Progenitor cell of endocrine pancreas (in vitro differentiated cells): ENCODE data around the gene ARSG. TPM values are rescaled to one million over a fixed set of nuclear protein-coding genes. Genes with fewer than 3 reads are reported as not detected.

ENCODE experiments used
- DNase-seq: peaks from one replicate; pipeline ENCODE4 v3.0.0; 2021; ENCODE audit warnings: low spot score; ENCODE audit not compliant: unreplicated experiment
- H3K27ac Mint-ChIP-seq: 2 replicates; pipeline ENCODE4 v1.8.0; 2021; ENCODE audit warnings: mild to moderate bottlenecking, moderate library complexity, mixed read lengths
- H3K27me3 Mint-ChIP-seq: 2 replicates; pipeline ENCODE4 v1.8.0; 2021; ENCODE audit warnings: mixed read lengths
- H3K36me3 Mint-ChIP-seq: 2 replicates; pipeline ENCODE4 v1.8.0; 2022; ENCODE audit warnings: mixed read lengths; ENCODE audit not compliant: insufficient read depth
- H3K4me1 Mint-ChIP-seq: 2 replicates; pipeline ENCODE4 v1.8.0; 2021; ENCODE audit warnings: low read depth, mixed read lengths
- H3K4me3 Mint-ChIP-seq: 2 replicates; pipeline ENCODE4 v1.8.0; 2021; ENCODE audit warnings: low read depth, mild to moderate bottlenecking, moderate library complexity, mixed read lengths
- H3K9me3 Mint-ChIP-seq: 2 replicates; pipeline ENCODE4 v1.8.0; 2021; ENCODE audit warnings: low read depth, mixed read lengths
- total RNA-seq: library from RNA; stranded (reverse); gene quantifications from 2 replicates; pipeline ENCODE4 v1.2.1, GENCODE V29; 2021
- TF ChIP-seq, protein P1 (sequence below): fragments of 200-600 bp; sonication (generic); IDR thresholded peaks from one replicate; pipeline ENCODE4 v1.5.0; 2021; ENCODE audit warnings: antibody characterized with exemption, mild to moderate bottlenecking; ENCODE audit not compliant: unreplicated experiment

The ARSG gene
- total RNA-seq, 1 donor from 2014 or later, result 2.6 TPM

DNA sequence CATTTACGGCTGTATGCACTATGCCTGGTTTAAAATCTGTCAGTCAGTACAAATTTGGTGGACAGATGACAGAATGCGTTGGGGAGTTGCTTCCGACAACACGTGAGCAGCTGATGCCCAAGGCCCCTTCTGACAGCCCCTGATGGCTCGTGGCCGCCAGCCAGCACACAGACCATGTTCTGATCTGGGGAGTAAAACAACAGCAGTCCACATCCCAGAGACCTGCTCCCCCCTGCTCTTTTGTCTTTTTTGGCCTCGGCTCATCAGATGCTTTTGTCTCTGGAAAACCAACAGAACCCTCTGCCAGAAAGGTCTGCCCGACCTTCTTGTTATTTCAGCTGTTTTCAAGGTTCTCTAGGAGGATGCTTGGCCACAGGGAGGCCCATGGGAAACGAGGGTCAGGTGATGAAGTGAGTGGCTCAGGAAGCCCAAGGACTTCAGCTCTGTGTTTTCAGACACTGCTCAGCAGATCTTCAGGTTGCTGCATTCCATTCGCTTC lies 10.8 kb downstream of the ARSG start:
- DNase-seq, result no peak
- H3K27me3 Mint-ChIP-seq, result peaks cover 6% of the 10 kb centered on the region
- no peak overlapping the region for H3K4me3 Mint-ChIP-seq
- peaks cover 3% of the 10 kb centered on the region for H3K9me3 Mint-ChIP-seq
- peaks cover 6% of the 10 kb centered on the region for H3K4me1 Mint-ChIP-seq
- TF ChIP-seq, protein P1, sequence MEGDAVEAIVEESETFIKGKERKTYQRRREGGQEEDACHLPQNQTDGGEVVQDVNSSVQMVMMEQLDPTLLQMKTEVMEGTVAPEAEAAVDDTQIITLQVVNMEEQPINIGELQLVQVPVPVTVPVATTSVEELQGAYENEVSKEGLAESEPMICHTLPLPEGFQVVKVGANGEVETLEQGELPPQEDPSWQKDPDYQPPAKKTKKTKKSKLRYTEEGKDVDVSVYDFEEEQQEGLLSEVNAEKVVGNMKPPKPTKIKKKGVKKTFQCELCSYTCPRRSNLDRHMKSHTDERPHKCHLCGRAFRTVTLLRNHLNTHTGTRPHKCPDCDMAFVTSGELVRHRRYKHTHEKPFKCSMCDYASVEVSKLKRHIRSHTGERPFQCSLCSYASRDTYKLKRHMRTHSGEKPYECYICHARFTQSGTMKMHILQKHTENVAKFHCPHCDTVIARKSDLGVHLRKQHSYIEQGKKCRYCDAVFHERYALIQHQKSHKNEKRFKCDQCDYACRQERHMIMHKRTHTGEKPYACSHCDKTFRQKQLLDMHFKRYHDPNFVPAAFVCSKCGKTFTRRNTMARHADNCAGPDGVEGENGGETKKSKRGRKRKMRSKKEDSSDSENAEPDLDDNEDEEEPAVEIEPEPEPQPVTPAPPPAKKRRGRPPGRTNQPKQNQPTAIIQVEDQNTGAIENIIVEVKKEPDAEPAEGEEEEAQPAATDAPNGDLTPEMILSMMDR, result no peak
- no peaks in the 10 kb centered on the region for H3K36me3 Mint-ChIP-seq
- no peak overlapping the region for H3K27ac Mint-ChIP-seq

DNA sequence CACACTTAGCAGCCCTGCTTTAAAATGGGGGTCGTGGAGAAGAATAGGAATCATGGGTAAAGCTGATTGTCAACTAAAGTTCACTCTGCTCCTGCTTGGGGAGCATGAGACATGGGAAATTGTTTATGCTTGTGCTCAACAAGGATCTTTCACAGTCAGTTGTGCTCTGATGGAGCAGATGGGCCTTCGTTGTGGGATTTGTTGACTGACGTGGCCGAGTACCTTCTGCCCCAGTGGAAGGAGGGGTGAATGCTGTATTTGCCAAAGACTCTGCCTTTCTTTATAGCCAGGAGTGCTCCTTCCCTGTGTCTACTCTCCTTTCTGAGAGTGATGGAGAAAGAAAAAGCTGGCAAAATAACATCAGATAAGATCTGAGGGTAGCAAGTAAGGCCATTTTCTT lies 11.4 kb downstream of the ARSG start:
- Mint-ChIP-seq H3K36me3 (no peaks in the 10 kb centered on the region), H3K4me1 (peaks cover 6% of the 10 kb centered on the region), H3K9me3 (peaks cover 3% of the 10 kb centered on the region), H3K4me3 (no peak overlapping the region), H3K27ac (no peak overlapping the region), H3K27me3 (peaks cover 4% of the 10 kb centered on the region)
- TF ChIP-seq, protein P1, result no peak
- no peak for DNase-seq

DNA sequence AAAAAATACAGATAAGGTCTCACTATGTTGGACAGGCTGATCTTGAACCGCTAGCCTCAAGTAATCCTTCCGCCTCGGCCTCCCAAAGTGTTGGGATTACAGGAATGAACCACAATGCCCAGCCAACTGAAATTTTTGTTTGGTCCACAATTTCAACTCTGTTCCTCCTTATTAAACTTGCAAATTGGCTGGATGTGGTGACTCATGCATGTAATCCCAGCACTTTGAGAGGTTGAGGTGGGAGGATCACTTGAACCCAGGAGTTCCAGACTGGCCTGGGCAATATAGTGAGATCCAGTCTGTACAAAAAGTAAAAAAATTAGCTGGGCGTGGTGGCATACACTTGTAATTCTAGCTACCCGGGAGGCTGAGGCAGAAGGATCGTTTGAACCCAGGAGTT lies 13.4 kb downstream of the ARSG start:
- Mint-ChIP-seq H3K9me3 (peaks cover 6% of the 10 kb centered on the region), H3K4me1 (peaks cover 6% of the 10 kb centered on the region), H3K27ac (no peak overlapping the region), H3K27me3 (peaks cover 4% of the 10 kb centered on the region), H3K4me3 (no peak overlapping the region), H3K36me3 (peaks cover 2% of the 10 kb centered on the region)
- TF ChIP-seq, protein P1, result no peak
- no peak for DNase-seq

DNA sequence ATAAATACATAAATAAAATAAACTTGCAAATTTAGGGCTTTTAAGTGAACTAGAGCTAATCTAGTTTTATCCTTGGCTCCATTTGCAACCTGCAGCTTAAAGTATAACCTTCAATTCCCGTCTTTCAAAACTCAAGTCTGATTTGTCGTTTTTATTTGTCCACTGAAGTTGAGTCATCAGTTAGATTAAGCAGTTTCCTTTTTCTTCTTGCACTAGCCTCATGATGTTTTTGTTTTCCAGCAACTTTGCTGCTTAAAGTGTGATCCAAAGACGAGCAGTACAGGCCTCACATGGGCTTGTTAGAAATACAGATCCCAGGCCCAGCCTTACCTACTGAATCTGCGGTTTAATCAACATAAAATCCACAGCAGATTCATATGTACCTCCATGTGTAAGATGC lies 13.8 kb downstream of the ARSG start:
- no peak overlapping the region for H3K4me3 Mint-ChIP-seq
- peaks cover 6% of the 10 kb centered on the region for H3K4me1 Mint-ChIP-seq
- no peak overlapping the region for H3K27ac Mint-ChIP-seq
- peaks cover 6% of the 10 kb centered on the region for H3K9me3 Mint-ChIP-seq
- no peak for DNase-seq
- TF ChIP-seq, protein P1, result no peak
- H3K36me3 Mint-ChIP-seq, result peaks cover 2% of the 10 kb centered on the region
- peaks cover 4% of the 10 kb centered on the region for H3K27me3 Mint-ChIP-seq

DNA sequence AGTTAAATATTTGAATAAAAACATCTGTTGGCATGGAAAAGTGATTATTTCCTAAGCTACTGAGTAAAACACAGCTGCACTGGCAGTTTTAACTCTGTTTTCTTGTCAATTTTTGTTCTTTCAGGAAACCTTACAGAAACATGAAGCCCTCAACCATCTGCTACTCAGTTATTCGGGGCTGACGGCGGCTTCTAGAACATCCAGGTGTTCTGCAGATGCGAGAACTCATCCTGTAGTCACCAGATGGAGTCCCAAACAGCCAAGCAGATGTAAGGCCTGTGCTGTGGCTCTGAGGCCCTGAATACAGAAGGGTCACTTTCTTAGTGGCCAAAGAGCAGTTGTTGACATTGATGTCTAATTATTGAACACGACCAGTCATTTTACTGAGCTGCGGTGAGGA lies 15.5 kb downstream of the ARSG start:
- Mint-ChIP-seq H3K27me3 (peaks cover 2% of the 10 kb centered on the region), H3K9me3 (peaks cover 4% of the 10 kb centered on the region), H3K4me1 (no peaks in the 10 kb centered on the region), H3K36me3 (peaks cover 2% of the 10 kb centered on the region), H3K27ac (no peak overlapping the region), H3K4me3 (no peak overlapping the region)
- TF ChIP-seq, protein P1, result no peak
- DNase-seq, result no peak
